KBM-7 (cell line): Measurements from ENCODE around the gene TUBGCP3.
A peak's percentile ranks its signal among the peaks of the same experiment; 100 is the strongest.
"Not testable (repeated sequence)": the region's sequence is repeated elsewhere in the genome, so short reads cannot be mapped to it uniquely, and the experiment has no call there.

ENCODE experiments used
- DNase-seq: peaks from one replicate; pipeline ENCODE4 v3.0.0-alpha.2; 2015
- in situ Hi-C: fragments of 300-500 bp; cut with MboI; formaldehyde crosslinking; loops from 2 replicates; pipeline ENCODE4 v1.14.3; 2020; ENCODE audit warnings: low sequenced_read_pairs, low pct_unique_long_range_greater_than_20kb, mixed read lengths

TUBGCP3 gene, protein sequence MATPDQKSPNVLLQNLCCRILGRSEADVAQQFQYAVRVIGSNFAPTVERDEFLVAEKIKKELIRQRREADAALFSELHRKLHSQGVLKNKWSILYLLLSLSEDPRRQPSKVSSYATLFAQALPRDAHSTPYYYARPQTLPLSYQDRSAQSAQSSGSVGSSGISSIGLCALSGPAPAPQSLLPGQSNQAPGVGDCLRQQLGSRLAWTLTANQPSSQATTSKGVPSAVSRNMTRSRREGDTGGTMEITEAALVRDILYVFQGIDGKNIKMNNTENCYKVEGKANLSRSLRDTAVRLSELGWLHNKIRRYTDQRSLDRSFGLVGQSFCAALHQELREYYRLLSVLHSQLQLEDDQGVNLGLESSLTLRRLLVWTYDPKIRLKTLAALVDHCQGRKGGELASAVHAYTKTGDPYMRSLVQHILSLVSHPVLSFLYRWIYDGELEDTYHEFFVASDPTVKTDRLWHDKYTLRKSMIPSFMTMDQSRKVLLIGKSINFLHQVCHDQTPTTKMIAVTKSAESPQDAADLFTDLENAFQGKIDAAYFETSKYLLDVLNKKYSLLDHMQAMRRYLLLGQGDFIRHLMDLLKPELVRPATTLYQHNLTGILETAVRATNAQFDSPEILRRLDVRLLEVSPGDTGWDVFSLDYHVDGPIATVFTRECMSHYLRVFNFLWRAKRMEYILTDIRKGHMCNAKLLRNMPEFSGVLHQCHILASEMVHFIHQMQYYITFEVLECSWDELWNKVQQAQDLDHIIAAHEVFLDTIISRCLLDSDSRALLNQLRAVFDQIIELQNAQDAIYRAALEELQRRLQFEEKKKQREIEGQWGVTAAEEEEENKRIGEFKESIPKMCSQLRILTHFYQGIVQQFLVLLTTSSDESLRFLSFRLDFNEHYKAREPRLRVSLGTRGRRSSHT

GRCh38 chr13:112587764-112588489, at the start of gene TUBGCP3:
TSS of gene TUBGCP3 (minus strand) at chr13:112588153. CDS start at chr13:112587980, 173 bp downstream.
- in situ Hi-C loops = no loop called here
- peak; percentile 85 for DNase-seq

- DNase-seq = no peak
- in situ Hi-C loops = loop anchor here (25.0 kb wide), 1 partner anchor 225 kb away; no protein-coding TSS in a partner anchor
Observed at GRCh38 chr13:112637017-112637801, 49.3 kb upstream of the TUBGCP3 start.

GRCh38 chr13:112636401-112636975, 48.5 kb upstream of the TUBGCP3 start:
- no peak for DNase-seq
- in situ Hi-C loops = loop anchor here (25.0 kb wide), 1 partner anchor 226 kb away; no protein-coding TSS in a partner anchor

GRCh38 chr13:112635323-112635722, 47.4 kb upstream of the TUBGCP3 start:
- DNase-seq = no peak
- in situ Hi-C loops = loop anchor here (25.0 kb wide), 1 partner anchor 227 kb away; no protein-coding TSS in a partner anchor

DNA sequence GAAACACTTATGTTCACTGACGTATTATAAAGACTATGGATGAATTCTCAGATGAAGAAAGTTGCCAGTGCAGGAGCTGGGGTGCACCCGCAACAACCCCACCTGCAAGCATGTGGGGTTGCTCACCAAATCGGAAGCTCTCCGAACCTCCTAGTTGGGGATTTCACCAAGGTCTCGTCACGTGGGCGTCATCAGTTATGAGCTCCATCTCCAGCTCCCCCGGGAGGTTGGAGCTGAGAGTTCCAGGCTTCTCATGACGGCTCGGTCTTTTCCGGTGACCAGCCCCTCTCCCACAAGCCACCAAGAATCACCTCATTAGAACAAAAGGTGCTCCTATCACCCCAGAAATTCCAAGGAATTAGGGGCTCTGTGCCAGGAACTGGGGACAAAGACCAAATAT, 46.1 kb upstream of the TUBGCP3 start:
- no peak for DNase-seq
- in situ Hi-C loops = loop anchor here (25.0 kb wide), 1 partner anchor 228 kb away; no protein-coding TSS in a partner anchor

DNA sequence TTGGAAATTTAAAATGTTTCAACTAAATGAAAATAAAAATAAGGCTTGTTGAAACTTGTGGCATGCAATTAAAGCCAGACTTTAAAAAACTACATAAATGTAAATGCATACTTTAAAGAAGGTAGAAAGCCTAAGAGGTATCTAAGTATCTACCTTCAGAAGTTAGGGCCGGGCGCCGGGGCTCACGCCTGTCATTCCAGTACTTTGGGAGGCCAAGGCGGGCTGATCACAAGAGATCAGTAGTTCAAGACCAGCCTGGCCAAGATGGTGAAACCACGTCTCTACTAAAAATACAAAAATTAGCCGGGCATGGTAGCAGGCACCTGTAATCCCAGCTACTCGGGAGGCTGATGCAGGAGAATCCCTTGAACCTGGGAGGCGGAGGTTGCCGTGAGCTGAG, 42.3 kb upstream of the TUBGCP3 start:
- not testable (repeated sequence) for DNase-seq
- in situ Hi-C loops = loop anchor here (25.0 kb wide), 1 partner anchor 232 kb away; no protein-coding TSS in a partner anchor

DNA sequence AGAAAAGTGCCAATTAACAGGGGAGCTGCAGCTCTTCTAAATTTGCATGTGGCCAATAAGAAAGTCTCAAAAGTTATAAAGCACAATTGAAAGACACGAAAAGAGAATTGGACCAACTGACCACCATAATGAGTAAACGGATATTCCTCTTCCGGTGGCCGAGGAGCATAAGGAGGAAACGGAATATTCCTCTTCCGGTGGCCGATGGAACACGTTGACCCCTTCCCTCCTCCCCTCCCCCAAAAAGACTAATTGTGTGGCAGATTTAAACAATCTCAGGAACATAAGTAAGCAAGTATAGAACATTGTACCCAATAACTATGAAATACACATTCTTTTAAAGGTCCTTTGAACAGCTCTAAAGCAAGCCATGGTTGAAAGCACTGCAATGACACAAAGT, 41.2 kb upstream of the TUBGCP3 start:
- in situ Hi-C loops = loop anchor here (25.0 kb wide), 1 partner anchor 233 kb away; no protein-coding TSS in a partner anchor
- DNase-seq = no peak

GRCh38 chr13:112627613-112628012, 39.7 kb upstream of the TUBGCP3 start:
- in situ Hi-C loops = loop anchor here (25.0 kb wide), 1 partner anchor 235 kb away; no protein-coding TSS in a partner anchor
- not testable (repeated sequence) for DNase-seq

GRCh38 chr13:112627161-112627560, 39.2 kb upstream of the TUBGCP3 start:
- in situ Hi-C loops = loop anchor here (25.0 kb wide), 1 partner anchor 235 kb away; no protein-coding TSS in a partner anchor
- no peak for DNase-seq

DNA sequence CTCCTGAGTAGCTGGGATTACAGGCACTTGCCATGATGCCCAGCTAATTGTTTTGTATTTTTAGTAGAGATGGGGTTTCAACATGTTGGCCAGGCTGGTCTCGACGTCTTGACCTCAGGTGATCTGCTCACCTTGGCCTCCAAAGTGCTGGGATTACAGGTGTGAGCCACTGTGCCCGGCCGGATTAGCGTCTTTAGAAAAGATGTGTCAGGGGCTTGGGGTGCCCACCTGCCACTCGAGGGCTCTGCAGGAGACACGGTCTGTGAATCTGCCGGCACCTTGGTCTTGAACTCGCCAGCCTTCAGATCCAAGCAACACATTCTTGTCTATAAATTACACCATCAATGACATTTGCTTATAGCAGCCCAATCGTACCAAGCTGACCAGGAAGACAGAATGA, 38.8 kb upstream of the TUBGCP3 start:
- in situ Hi-C loops = loop anchor here (25.0 kb wide), 1 partner anchor 236 kb away; no protein-coding TSS in a partner anchor
- no peak for DNase-seq

GRCh38 chr13:112626124-112626523, 38.2 kb upstream of the TUBGCP3 start:
- DNase-seq = no peak
- in situ Hi-C loops = loop anchor here (25.0 kb wide), 1 partner anchor 236 kb away; no protein-coding TSS in a partner anchor

DNA sequence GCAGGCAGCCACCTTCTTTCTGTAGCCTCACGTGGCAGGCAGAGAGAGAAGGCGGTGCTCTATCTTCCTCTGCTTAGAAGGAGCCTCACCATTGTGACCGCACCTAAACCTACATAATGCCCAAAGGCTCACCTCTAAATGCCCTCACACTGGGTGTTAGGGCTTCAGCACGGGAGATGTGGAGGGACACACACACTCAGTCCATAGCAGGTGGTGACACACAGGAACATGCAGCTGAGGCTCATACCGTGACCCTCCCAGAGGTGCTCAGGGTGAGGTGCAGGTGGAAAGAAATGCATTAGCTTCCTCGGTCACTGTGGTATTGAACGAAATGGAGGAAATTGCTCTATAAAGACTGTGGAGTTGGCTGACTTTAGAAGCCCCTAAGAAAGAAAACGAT, 37.7 kb upstream of the TUBGCP3 start:
- in situ Hi-C loops = loop anchor here (25.0 kb wide), 1 partner anchor 237 kb away; no protein-coding TSS in a partner anchor
- no peak for DNase-seq

DNA sequence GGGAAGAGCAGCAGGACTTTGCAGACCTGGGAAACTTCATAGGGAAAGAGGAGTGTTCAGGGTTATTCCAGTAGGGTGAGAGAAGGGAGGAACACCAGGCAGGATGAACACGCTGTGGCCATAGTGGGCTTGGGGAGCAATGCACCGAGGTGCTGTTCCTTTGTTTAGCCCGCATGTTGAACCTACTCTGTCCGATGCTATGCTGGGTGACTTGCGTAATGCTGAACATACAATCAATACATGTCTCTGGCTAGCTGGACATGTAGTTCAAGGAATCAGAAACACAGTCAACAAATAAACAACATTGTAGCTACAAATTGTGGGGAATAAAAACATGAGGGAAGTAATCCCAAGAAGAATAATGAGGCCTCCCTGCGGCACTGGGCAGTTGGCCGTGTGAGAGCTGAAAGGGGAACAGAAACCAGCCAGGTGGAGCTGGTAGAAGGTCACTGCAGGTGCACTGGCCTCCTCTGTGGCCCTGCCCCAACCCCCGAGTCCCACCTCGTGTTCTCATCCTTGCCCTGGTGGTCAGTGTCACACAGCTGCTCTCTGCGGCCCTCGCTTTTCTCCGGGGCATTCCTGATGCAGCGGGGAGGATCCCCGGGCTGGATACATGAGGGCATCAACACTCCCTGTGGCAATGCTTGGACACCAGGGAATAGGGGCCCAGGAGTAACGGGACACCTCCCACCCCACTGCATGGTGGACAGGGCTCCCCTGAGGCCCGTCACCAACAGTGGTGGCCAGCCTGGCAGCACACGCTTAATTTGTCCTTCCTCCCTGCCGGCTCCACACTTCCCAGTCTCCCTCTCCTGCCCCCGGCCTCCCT, 36.9 kb upstream of the TUBGCP3 start:
- DNase-seq = no peak
- in situ Hi-C loops = loop anchor here (25.0 kb wide), 1 partner anchor 237 kb away; no protein-coding TSS in a partner anchor

DNA sequence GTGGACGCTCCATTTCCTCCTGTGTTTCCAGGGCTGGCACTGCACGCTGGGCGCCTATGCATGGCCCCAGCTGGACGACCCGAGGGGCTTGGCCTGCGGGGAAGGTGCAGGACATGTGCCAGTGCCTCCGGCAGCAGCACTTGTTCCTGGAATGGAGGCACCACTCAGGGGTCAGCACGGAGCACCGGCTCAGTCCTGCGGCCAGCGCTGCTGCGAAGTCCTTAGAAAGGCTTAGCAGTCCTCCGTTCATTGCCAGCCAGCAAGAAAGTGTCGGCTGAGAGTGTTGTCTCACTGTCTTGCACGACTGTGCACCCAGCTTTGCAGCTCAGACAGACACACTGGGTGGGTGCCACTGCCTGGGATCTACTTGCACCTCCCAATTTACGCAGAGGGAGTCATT, 36.1 kb upstream of the TUBGCP3 start:
- in situ Hi-C loops = no loop called here
- DNase-seq = no peak

GRCh38 chr13:112623051-112623711, 35.2 kb upstream of the TUBGCP3 start:
- no peak for DNase-seq
- in situ Hi-C loops = no loop called here

DNA sequence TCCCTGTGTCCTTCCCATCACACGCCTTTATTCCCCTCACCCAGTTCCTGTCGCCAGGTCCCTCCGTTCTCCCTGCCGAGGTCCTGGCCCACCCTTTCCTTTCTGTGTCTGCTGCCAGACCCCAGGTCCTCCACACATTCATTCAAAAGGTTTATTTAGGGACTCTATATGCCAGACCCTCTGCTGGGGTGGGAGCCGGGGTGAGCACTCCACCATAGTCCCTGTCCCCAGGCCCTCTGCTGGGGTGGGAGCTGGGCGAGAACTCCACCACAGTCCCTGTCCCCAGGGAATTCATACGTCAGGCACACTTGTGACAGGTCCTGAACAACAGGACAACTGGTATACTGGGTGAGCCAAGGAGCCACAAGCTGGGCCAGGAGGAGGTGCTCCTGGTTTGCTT, 34.4 kb upstream of the TUBGCP3 start:
- no peak for DNase-seq
- in situ Hi-C loops = no loop called here
